ENCODE measurements around the gene SVIL.
"Not testable (repeated sequence)": the region's sequence is repeated elsewhere in the genome, so short reads cannot be mapped to it uniquely, and the experiment has no call there.

The SVIL gene

DNA sequence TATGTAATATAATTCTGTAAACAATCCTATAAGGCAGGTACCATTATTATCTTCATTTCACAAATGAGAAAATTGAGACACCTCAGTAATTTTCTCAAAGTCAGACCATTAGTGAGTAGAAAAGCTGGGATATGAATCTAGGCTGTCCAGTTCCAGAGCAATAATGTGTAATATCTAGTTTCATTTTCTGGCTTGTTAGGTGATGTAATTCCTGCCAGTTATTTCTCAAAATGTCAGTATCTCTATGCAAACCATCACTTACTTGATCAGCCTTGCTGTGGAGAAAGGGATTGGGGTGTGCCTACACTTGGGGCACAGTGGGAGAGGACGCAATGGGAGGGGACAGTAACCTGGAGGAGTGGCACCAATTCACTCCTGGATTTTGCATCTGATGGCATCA lies 188.4 kb downstream of the SVIL start:
- DNase-seq (ENCODE audit: extremely low spot score, insufficient read length, low read depth) (no peak), FAIRE-seq (no peak)

DNA sequence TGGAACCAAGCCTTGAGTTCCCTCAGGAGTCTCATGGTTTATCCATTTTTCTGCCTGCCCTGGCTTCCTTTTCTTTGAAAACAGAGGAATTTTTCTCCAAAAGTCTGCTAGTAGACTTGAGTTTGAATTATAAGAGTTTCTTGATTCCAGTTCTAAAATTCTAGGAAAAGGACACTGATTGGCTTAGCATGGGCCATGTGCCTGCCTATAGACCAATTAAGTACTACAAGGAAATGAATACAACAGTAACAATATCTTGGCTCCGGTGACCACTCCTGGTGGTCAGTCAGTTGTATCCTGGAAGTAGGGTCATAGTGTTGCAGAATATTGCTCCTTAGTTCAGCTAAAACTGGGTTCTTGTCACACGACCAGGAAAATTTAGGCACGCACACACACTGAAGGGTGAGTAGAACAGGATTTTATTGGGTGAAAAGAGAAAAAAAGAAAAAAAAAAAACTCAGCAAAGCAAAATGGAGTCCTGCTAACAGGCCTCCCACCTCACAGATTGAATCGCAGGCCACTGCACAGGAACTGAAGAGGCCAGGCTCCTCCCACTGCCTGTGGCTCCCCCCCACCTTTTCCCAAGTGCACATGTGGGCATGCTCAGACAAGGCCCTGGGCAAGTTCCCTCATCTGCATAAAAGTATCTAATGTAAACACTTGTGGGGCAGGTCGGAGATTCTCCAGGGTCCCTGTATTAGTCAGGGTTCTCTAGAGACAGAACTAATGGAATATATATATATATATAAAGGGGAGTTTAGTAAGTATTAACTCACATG lies 190.8 kb downstream of the SVIL start:
- DNase-seq (ENCODE audit: extremely low spot score, insufficient read length, low read depth) (no peak), FAIRE-seq (no peak)

GRCh38 chr10:29440981-29441380 lies 193.8 kb downstream of the SVIL start:
- DNase-seq (ENCODE audit: extremely low spot score, insufficient read length, low read depth) (no peak), FAIRE-seq (no peak)

GRCh38 chr10:29439005-29439404 lies 195.8 kb downstream of the SVIL start:
- not testable (repeated sequence) for DNase-seq (ENCODE audit: extremely low spot score, insufficient read length, low read depth); FAIRE-seq

DNA sequence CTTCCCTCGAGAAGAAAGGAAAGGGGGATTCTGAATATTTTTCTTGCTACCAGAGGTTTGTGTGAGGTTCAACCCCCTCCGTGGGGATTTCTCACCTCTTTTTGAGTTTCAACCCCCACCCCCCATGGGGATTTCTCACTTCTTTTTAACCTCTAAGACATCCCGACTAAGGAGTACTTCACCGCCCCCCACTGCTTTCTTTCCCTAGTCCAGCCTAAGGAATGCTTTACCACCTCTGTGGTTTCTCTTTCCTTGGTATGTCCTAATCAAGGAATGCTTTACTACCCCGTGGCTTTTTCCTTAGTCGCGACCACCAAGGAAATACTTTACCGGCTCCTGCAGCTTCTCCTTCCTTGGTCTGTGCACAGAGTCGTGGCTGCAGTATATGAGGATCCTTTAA lies 196.5 kb downstream of the SVIL start:
- FAIRE-seq (no peak), DNase-seq (ENCODE audit: extremely low spot score, insufficient read length, low read depth) (no peak)

DNA sequence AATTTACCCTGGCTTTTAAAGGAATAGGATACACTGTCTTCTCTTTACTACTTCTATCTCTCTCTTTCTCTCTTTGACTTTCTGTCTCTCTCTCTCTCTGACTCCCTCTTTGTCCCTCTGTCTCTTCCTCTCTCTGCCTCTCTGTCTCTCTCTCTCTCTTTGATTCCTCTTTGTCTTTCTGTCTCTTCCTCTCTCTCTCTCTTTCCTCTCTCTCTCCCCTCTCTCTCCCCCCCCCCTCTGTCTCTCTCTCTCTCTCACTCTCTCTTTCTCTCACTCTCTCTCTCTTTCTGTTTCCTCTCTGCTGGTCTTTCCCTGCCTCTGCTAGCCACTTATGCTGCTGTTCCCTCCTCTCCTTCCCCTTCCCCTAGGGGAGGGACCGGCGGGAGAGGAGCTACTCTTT lies 196.9 kb downstream of the SVIL start:
- no peak for DNase-seq (ENCODE audit: extremely low spot score, insufficient read length, low read depth)
- FAIRE-seq, result no peak

- FAIRE-seq (no peak), DNase-seq (ENCODE audit: extremely low spot score, insufficient read length, low read depth) (no peak)
These were observed 198.8 kb downstream of the SVIL start for GRCh38 chr10:29435809-29436501.

- FAIRE-seq, result no peak
These were observed 200.7 kb downstream of the SVIL start for GRCh38 chr10:29434111-29434510.

DNA sequence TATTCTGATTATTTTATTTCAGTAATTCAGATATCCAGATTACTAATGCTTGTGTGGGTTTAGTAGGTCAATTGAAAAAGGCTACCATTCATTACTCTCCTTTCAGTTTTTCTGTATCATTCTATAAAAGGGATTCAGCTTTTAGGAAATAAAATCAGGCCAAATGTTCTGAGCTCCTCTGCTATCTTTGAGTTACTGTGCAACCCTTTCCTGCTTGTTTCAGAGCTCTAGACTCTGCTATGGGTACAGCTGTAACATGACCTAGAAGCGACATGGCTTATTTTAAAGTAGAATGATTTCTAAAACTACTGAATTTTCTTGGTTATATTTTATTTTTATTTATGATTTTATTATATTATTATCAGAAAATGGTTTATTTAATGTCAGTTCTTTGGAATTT lies 203.1 kb downstream of the SVIL start:
- FAIRE-seq, result no peak
- DNase-seq (ENCODE audit: extremely low spot score, insufficient read length, low read depth), result no peak

More at GRCh38 chr10:29434111-29434510, 200.7 kb downstream of the SVIL start:
- no peak for DNase-seq (ENCODE audit: extremely low spot score, insufficient read length, low read depth)

- FAIRE-seq, result no peak
These were observed 204.7 kb downstream of the SVIL start for GRCh38 chr10:29430101-29430500.

DNA sequence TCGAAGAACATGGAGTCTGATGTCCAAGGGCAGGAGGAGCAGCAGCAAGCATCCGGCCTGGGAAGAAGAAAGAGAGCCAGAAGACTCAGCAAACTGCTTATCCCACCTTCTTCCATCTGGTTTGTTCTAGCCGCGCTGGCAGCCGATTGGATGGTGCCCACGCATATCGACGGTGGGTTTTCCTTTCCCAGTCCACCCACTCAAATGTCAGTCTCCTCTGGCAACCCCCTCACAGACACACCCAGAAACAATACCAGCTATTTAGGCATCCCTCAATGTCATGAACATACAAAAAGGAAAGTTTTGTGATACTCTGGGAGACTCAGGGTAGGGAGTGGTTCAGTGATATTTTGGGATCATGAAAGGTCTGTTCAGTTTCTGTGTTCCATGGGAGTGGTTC lies 206.3 kb downstream of the SVIL start:
- FAIRE-seq (no peak), DNase-seq (ENCODE audit: extremely low spot score, insufficient read length, low read depth) (no peak)

More at GRCh38 chr10:29430101-29430500, 204.7 kb downstream of the SVIL start:
- DNase-seq (ENCODE audit: extremely low spot score, insufficient read length, low read depth), result no peak

- DNase-seq (ENCODE audit: extremely low spot score, insufficient read length, low read depth) (no peak), FAIRE-seq (no peak)
These were observed 207.1 kb downstream of the SVIL start for GRCh38 chr10:29427667-29428066.

DNA sequence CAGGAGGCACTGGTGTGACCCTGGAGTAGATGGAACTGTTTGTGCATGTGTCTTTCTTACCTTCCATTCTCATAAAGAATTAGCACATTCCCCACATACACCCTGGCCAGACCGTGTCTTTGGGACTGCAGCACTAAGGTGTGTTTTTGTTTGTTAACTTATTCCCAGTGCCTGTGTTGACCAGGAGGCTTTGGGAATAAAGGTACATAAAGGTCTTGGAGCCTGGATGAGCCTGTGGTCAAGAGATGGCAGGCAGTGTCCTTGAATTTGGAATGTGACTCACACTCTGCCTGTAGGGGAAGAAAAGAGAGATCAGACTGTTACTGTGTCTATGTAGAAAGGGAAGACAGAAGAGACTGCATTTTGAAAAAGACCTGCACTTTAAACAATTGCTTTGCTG lies 208.4 kb downstream of the SVIL start:
- FAIRE-seq (no peak), DNase-seq (ENCODE audit: extremely low spot score, insufficient read length, low read depth) (no peak)

GRCh38 chr10:29424017-29424416 lies 210.8 kb downstream of the SVIL start:
- DNase-seq (ENCODE audit: extremely low spot score, insufficient read length, low read depth) (no peak), FAIRE-seq (no peak)

- DNase-seq (ENCODE audit: extremely low spot score, insufficient read length, low read depth), result no peak
- FAIRE-seq, result no peak
These were observed 214.0 kb downstream of the SVIL start for GRCh38 chr10:29420744-29421143.

GRCh38 chr10:29417324-29417723 lies 217.4 kb downstream of the SVIL start:
- no peak for FAIRE-seq

DNA sequence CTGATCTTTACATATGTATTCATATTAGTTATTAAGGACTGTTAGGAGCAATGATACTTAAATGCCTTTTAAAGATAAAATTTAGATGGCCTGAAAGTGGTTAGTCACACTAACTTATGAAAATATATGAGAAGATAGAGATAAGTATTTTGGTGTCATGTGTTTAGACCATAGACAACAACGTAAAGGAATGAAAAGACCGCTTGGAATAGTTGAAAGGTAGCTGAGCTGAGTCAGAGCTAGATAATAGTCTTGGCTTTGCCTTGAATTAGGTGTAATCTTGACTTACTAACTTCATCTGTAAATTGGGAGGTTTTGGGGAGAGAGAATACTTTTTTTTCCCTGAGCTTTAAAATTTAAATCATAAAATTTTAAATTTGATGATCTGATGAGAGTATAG lies 218.9 kb downstream of the SVIL start:
- DNase-seq (ENCODE audit: extremely low spot score, insufficient read length, low read depth), result no peak
- FAIRE-seq, result no peak

More at GRCh38 chr10:29417324-29417723, 217.4 kb downstream of the SVIL start:
- DNase-seq (ENCODE audit: extremely low spot score, insufficient read length, low read depth), result no peak

DNA sequence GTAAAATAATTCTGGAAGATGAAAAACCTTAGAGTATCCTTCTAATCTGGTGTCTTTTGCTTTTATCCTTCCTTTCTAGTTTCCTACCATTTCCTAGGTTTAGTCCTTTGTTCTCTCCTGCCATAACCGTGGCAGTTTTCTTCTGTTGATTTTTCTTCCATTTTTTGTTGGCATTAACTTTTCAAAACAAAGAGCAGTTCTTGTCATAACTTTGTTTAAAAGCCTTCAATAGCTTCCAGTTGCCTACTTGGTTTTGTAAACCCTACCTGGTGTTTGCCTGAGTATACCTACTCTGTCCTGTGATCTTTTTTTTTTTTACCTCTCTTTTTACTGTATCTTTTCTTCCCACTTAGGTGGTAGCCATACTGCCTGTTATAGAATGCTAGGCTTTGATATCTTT lies 220.3 kb downstream of the SVIL start:
- no peak for DNase-seq (ENCODE audit: extremely low spot score, insufficient read length, low read depth)
- FAIRE-seq, result no peak

GRCh38 chr10:29412485-29412884 lies 222.3 kb downstream of the SVIL start:
- DNase-seq (ENCODE audit: extremely low spot score, insufficient read length, low read depth), result no peak
- FAIRE-seq, result no peak

- no peak for DNase-seq (ENCODE audit: extremely low spot score, insufficient read length, low read depth)
- FAIRE-seq, result no peak
These were observed 223.0 kb downstream of the SVIL start for GRCh38 chr10:29411666-29412315.
